HG02642 (cell line): Measurements from ENCODE around the gene C20orf144.

Experiments used
- ATAC-seq: cut with Tn5 transposase; IDR thresholded peaks from one replicate; pipeline ENCODE4 v1.9.1; 2021; ENCODE audit warnings: mild to moderate bottlenecking; ENCODE audit not compliant: unreplicated experiment, poor library complexity

The C20orf144 gene

GRCh38 chr20:33648396-33649004, 13.6 kb upstream of the C20orf144 start:
- no peak for ATAC-seq

GRCh38 chr20:33649201-33649681, 12.9 kb upstream of the C20orf144 start:
- no peak for ATAC-seq

DNA sequence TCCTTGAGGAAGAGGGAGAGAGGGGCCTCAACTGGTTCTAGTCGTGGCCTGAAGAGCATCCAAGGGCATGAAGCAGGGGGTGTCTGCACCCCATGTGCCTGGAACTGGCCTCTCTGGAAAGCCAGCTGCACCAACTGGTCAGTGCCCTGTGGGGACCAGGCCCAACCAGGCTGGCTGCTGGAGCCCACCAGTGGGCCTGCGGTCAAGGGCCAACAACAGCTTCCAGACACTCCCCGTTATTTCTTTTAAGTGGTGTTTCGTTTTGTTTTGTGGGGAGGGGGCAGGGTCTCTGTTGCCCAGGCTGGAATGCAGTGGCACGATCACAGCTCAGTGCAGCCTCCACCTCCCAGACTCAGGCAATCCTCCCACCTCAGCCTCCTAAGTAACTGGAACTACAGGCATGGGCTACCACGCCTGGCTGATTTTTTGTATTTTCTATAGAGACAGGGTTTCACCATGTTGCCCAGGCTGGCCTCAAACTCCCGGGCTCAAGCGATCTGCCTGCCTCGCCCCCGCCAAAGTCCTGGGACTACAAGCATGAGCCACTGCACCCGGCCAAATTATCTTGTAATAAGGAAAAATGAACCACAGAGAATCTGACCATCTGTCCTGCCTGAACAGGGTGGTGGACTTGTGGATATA, 11.9 kb upstream of the C20orf144 start:
- no peak for ATAC-seq

GRCh38 chr20:33650753-33651561, 11.2 kb upstream of the C20orf144 start:
- no peak for ATAC-seq

DNA sequence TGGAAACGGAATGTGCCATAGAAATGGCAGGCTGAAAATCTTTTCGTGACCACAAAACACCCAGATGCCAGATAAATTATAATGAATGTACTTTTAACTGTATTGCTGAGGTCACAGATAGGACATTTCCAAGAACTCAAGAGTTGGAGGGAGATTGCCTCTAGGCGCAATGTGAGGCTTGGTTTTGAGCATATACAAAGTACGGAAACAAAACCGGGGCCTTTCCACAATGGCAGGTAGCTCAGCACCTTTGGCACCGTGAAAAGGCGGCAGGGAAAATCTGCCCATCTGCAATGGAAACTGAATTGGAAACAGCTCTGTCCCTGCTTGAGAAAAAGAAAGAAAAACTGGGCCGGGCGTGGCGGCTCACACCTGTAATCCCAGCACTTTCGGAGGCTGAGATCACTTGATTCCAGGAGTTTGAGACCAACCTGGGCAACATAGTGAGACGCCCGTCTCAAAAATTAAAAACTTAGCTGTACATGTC, 10.5 kb upstream of the C20orf144 start:
- ATAC-seq: no peak

- ATAC-seq: no peak
These were observed 8.8 kb upstream of the C20orf144 start for GRCh38 chr20:33653218-33653899.

DNA sequence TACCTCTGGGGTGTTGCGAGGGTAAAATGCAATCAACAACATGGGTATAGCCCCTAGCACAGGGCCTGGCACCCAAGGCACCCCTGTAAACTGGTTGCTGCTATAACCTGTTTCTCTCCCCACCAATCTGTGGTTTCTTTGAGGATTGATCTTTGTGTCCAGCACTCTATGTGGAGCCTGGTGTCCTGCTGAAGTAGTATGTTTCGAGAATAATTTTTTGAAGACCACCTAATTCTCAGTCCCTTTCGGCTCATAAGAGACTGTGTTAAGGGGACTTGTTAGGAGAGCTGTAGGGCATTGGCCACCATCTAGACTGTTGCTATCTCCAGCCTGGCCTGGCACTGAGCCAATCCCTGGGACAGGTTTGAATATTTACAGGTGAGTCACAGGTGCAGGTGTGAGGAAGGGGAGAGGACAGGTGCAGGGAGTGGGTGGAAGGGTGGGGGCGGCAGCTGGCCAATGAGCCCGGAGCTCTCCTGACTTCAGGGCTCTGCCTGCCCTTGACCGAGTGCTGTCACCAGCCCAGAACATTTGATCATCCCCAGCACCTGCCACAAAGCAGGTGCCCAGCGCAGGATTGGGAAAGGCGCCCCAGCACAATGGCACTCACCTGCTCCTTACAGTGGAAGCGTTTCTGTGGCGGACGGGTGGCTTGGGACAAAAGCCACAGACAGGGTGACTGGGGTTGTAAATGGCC, 8.1 kb upstream of the C20orf144 start:
- ATAC-seq: no peak

- no peak for ATAC-seq
These were observed 7.4 kb upstream of the C20orf144 start for GRCh38 chr20:33654680-33655161.

GRCh38 chr20:33655164-33655563, 7.0 kb upstream of the C20orf144 start:
- ATAC-seq: no peak

GRCh38 chr20:33656010-33656782, 5.9 kb upstream of the C20orf144 start:
- no peak for ATAC-seq

GRCh38 chr20:33656783-33657703, 5.1 kb upstream of the C20orf144 start:
- no peak for ATAC-seq

DNA sequence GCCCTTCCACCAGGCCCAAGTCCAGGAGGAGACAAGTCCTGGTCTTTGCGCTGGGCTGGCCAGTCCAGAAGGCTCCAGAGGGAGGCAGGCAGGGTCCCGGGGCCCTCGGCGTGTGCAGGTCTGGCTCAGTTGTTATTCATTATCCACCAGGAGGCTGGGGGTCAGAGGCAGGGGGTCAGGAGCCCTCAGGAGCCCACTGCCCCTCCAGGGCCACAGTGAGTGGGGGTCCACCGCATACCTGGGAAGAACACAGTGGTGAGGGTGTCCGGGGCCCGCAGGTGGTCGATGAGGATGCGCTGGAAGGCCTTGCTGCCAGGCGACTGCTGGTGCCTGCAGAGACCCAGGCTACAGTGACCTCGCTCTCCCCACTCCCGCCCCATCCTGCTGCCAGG, 4.4 kb upstream of the C20orf144 start:
- no peak for ATAC-seq

GRCh38 chr20:33658510-33658909, 3.6 kb upstream of the C20orf144 start:
- ATAC-seq: no peak

- ATAC-seq: no peak
These were observed 3.2 kb upstream of the C20orf144 start for GRCh38 chr20:33658929-33659328.

DNA sequence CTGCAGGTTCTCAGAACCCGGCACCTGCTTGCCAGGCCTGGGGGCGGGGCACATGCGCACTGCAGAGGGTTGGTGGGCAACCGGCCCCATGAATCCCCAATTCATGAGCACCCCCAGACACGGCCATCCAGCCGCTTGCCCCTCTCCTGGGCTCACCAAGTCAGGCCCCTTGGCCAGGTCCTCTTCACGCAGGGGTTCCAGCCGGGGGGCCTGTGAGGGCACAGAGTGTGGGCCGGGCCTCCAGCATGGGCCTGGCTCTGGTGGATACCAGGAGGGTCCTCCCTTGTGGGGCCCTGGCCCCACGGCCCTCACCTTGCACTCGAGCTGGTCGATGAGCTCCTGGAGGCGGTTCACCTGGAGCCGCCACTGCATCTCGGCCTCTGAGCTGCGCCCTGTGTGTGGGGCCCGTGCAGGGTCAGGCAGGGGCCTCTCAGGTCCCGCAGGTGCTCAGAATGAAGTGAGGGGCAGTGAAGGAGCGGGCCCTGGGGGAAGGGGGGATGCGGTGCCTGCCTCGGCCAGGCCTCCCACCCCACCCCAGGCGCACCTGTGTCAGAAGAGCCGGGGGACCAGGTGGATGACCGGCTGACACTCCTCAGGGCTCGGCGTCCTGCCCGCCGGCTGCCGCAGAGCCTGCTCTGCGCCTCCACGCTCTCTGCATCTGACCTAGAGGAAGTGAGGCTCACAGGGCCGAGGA, 2.6 kb upstream of the C20orf144 start:
- ATAC-seq: no peak

GRCh38 chr20:33660035-33660684, 2.0 kb upstream of the C20orf144 start:
- ATAC-seq: no peak

GRCh38 chr20:33660685-33661058, 1.5 kb upstream of the C20orf144 start:
- no peak for ATAC-seq
